Karpas-422 (cell line): Measurements from ENCODE around the gene CASK. TPM values are rescaled to one million over a fixed set of nuclear protein-coding genes. Genes with fewer than 3 reads are reported as not detected.
"Not testable (repeated sequence)": the region's sequence is repeated elsewhere in the genome, so short reads cannot be mapped to it uniquely, and the experiment has no call there.

ENCODE experiments used
- DNase-seq: peaks from one replicate; pipeline ENCODE4 v3.0.0-alpha.2; 2015
- H2AFZ ChIP-seq: fragments of 200-600 bp; sonication (generic); 2 replicates; pipeline ENCODE4 v1.6.1; 2014; ENCODE audit warnings: antibody characterized with exemption, low read length, mixed read lengths
- H3K27ac ChIP-seq: fragments of 200-600 bp; sonication (generic); 2 replicates; pipeline ENCODE4 v1.5.1; 2014; ENCODE audit warnings: mild to moderate bottlenecking, low read length, moderate library complexity
- H3K27me3 ChIP-seq: fragments of 200-600 bp; sonication (generic); 2 replicates; pipeline ENCODE4 v1.6.1; 2014; ENCODE audit warnings: low read length, mixed read lengths
- H3K36me3 ChIP-seq: fragments of 200-600 bp; sonication (generic); 2 replicates; pipeline ENCODE4 v1.6.1; 2014; ENCODE audit warnings: low read length, mixed read lengths; ENCODE audit not compliant: insufficient read depth
- H3K4me1 ChIP-seq: fragments of 200-600 bp; sonication (generic); 2 replicates; pipeline ENCODE4 v1.6.1; 2014; ENCODE audit warnings: mild to moderate bottlenecking, low read length, mixed read lengths
- H3K4me2 ChIP-seq: fragments of 200-600 bp; sonication (generic); 2 replicates; pipeline ENCODE4 v1.6.1; 2014; ENCODE audit warnings: low read length, low read depth, mild to moderate bottlenecking; ENCODE audit not compliant: poor library complexity, severe bottlenecking
- H3K4me3 ChIP-seq: fragments of 200-600 bp; sonication (generic); 2 replicates; pipeline ENCODE4 v1.5.1; 2014; ENCODE audit warnings: mild to moderate bottlenecking, antibody characterized with exemption, low read length, mixed read lengths
- H3K79me2 ChIP-seq: fragments of 200-600 bp; sonication (generic); 2 replicates; pipeline ENCODE4 v1.6.1; 2014; ENCODE audit warnings: mild to moderate bottlenecking, low read length, mixed read lengths
- H3K9ac ChIP-seq: fragments of 200-600 bp; sonication (generic); 2 replicates; pipeline ENCODE4 v1.6.0; 2014; ENCODE audit warnings: low read length
- H3K9me2 ChIP-seq: fragments of 200-600 bp; sonication (generic), shearing (Covaris generic); replicated peaks from 2 replicates; pipeline ENCODE4 v1.6.0; 2014; ENCODE audit warnings: mild to moderate bottlenecking, low read length, moderate library complexity; ENCODE audit not compliant: insufficient read depth
- H3K9me3 ChIP-seq: fragments of 300-700, 200-600 bp; sonication (generic); 2 replicates; pipeline ENCODE4 v1.6.1; 2014; ENCODE audit warnings: low read length, mixed read lengths
- H4K20me1 ChIP-seq: fragments of 200-600 bp; sonication (generic); 2 replicates; pipeline ENCODE4 v1.6.1; 2014; ENCODE audit warnings: mild to moderate bottlenecking, antibody characterized with exemption, low read length, low read depth; ENCODE audit not compliant: insufficient read depth
- total RNA-seq: library from RNA; depleted of rRNA; stranded (reverse); fragments of >200 nt; shearing (Covaris generic); gene quantifications from 2 replicates; pipeline ENCODE4 v1.2.3, GENCODE V29; 2014; ENCODE audit warnings: low replicate concordance

The CASK gene
- total RNA-seq, 1 experiment from 2014 or later: not detected

GRCh38 chrX:41616255-41616654 lies 307.1 kb downstream of the CASK start:
- Histone ChIP-seq H3K4me1 (no peaks in the 10 kb centered on the region), H3K27me3 (no peaks in the 10 kb centered on the region), H3K79me2 (no peaks in the 10 kb centered on the region), H3K4me2 (no peak overlapping the region), H4K20me1 (no peaks in the 10 kb centered on the region), H3K4me3 (no peak overlapping the region), H3K27ac (no peak overlapping the region), H3K9ac (no peak overlapping the region), H3K36me3 (no peaks in the 10 kb centered on the region), H3K9me2 (no peaks in the 10 kb centered on the region), H2AFZ (no peak overlapping the region), H3K9me3 (no peaks in the 10 kb centered on the region)
- DNase-seq: no peak

- no peak overlapping the region for H3K9ac ChIP-seq
- H3K27me3 ChIP-seq: no peaks in the 10 kb centered on the region
- no peaks in the 10 kb centered on the region for H4K20me1 ChIP-seq
- no peak for DNase-seq
- no peak overlapping the region for H3K4me2 ChIP-seq
- no peak overlapping the region for H3K27ac ChIP-seq
- no peaks in the 10 kb centered on the region for H3K4me1 ChIP-seq
- H3K9me2 ChIP-seq: no peaks in the 10 kb centered on the region
- no peaks in the 10 kb centered on the region for H3K36me3 ChIP-seq
- H3K79me2 ChIP-seq: no peaks in the 10 kb centered on the region
- no peaks in the 10 kb centered on the region for H3K9me3 ChIP-seq
- H2AFZ ChIP-seq: no peak overlapping the region
- H3K4me3 ChIP-seq: no peak overlapping the region
Observed at GRCh38 chrX:41608244-41608643, 315.1 kb downstream of the CASK start.

GRCh38 chrX:41607264-41607832 lies 316.0 kb downstream of the CASK start:
- Histone ChIP-seq H3K4me3 (no peak overlapping the region), H3K36me3 (no peaks in the 10 kb centered on the region), H3K9me2 (no peaks in the 10 kb centered on the region), H3K4me2 (no peak overlapping the region), H4K20me1 (no peaks in the 10 kb centered on the region), H3K9ac (no peak overlapping the region), H3K27ac (no peak overlapping the region), H3K9me3 (no peaks in the 10 kb centered on the region), H2AFZ (no peak overlapping the region), H3K79me2 (no peaks in the 10 kb centered on the region), H3K27me3 (no peaks in the 10 kb centered on the region), H3K4me1 (no peaks in the 10 kb centered on the region)
- DNase-seq: no peak

- H2AFZ ChIP-seq, H3K4me2 ChIP-seq, H3K27me3 ChIP-seq, H3K4me1 ChIP-seq, H3K27ac ChIP-seq, H3K4me3 ChIP-seq, H3K36me3 ChIP-seq, H3K9me2 ChIP-seq, H3K79me2 ChIP-seq, H3K9me3 ChIP-seq, H3K9ac ChIP-seq, H4K20me1 ChIP-seq, DNase-seq: not testable (repeated sequence)
Observed at GRCh38 chrX:41606057-41606456, 317.3 kb downstream of the CASK start.

GRCh38 chrX:41604766-41605543 lies 318.4 kb downstream of the CASK start:
- Histone ChIP-seq H3K27me3 (no peaks in the 10 kb centered on the region), H4K20me1 (no peaks in the 10 kb centered on the region), H3K79me2 (no peaks in the 10 kb centered on the region), H2AFZ (no peak overlapping the region), H3K9me3 (no peaks in the 10 kb centered on the region), H3K36me3 (no peaks in the 10 kb centered on the region), H3K4me1 (no peaks in the 10 kb centered on the region), H3K9ac (no peak overlapping the region), H3K4me2 (no peak overlapping the region), H3K9me2 (no peaks in the 10 kb centered on the region), H3K4me3 (no peak overlapping the region), H3K27ac (no peak overlapping the region)
- DNase-seq: no peak

- Histone ChIP-seq H3K9me2 (no peaks in the 10 kb centered on the region), H3K4me2 (no peak overlapping the region), H3K27me3 (no peaks in the 10 kb centered on the region), H3K9me3 (no peaks in the 10 kb centered on the region), H4K20me1 (no peaks in the 10 kb centered on the region), H2AFZ (no peak overlapping the region), H3K4me1 (no peaks in the 10 kb centered on the region), H3K9ac (no peak overlapping the region), H3K79me2 (no peaks in the 10 kb centered on the region), H3K4me3 (no peak overlapping the region), H3K36me3 (no peaks in the 10 kb centered on the region), H3K27ac (no peak overlapping the region)
- DNase-seq: no peak
Observed at GRCh38 chrX:41604177-41604576, 319.2 kb downstream of the CASK start.

- no peak overlapping the region for H3K27ac ChIP-seq
- H3K9ac ChIP-seq: no peak overlapping the region
- no peaks in the 10 kb centered on the region for H3K79me2 ChIP-seq
- H3K4me1 ChIP-seq: no peaks in the 10 kb centered on the region
- H3K27me3 ChIP-seq: no peaks in the 10 kb centered on the region
- H3K4me2 ChIP-seq: no peak overlapping the region
- no peaks in the 10 kb centered on the region for H4K20me1 ChIP-seq
- no peaks in the 10 kb centered on the region for H3K9me3 ChIP-seq
- no peak for DNase-seq
- H3K36me3 ChIP-seq: no peaks in the 10 kb centered on the region
- no peak overlapping the region for H2AFZ ChIP-seq
- no peaks in the 10 kb centered on the region for H3K9me2 ChIP-seq
- H3K4me3 ChIP-seq: no peak overlapping the region
Observed at GRCh38 chrX:41603596-41603995, 319.8 kb downstream of the CASK start.

- DNase-seq: no peak
- no peaks in the 10 kb centered on the region for H4K20me1 ChIP-seq
- no peak overlapping the region for H3K4me3 ChIP-seq
- H3K27me3 ChIP-seq: no peaks in the 10 kb centered on the region
- H3K27ac ChIP-seq: no peak overlapping the region
- no peaks in the 10 kb centered on the region for H3K36me3 ChIP-seq
- no peak overlapping the region for H3K9ac ChIP-seq
- no peaks in the 10 kb centered on the region for H3K9me3 ChIP-seq
- H3K4me1 ChIP-seq: no peaks in the 10 kb centered on the region
- no peaks in the 10 kb centered on the region for H3K79me2 ChIP-seq
- H3K4me2 ChIP-seq: no peak overlapping the region
- H2AFZ ChIP-seq: no peak overlapping the region
- no peaks in the 10 kb centered on the region for H3K9me2 ChIP-seq
Observed at GRCh38 chrX:41602816-41603345, 320.5 kb downstream of the CASK start.
